SK-N-SH treated with all-trans-retinoic acid at 6 μM for 48 hours (cell line): Measurements from ENCODE around the gene SLC25A41.

Source experiments
- OSR1 ChIP-seq: fragments of 250-450 bp; sonication (Bioruptor Pico); IDR thresholded peaks from 2 replicates; pipeline ENCODE4 v1.8.0; 2022; ENCODE audit warnings: moderate library complexity, mild to moderate bottlenecking, inconsistent platforms
- TOX ChIP-seq: fragments of 250-450 bp; sonication (Bioruptor Pico); IDR thresholded peaks from 2 replicates; pipeline ENCODE4 v1.8.0; 2021; ENCODE audit warnings: mild to moderate bottlenecking, moderate library complexity, borderline replicate concordance
- ZC3H10 ChIP-seq: fragments of 250-450 bp; sonication (Bioruptor Pico); IDR thresholded peaks from 2 replicates; pipeline ENCODE4 v1.5.1; 2021; ENCODE audit warnings: mild to moderate bottlenecking, moderate library complexity
- ZFP3 ChIP-seq: fragments of 250-450 bp; sonication (Bioruptor Pico); IDR thresholded peaks from 2 replicates; pipeline ENCODE4 v1.5.0; 2020; ENCODE audit warnings: mild to moderate bottlenecking, moderate library complexity
- ZFP30 ChIP-seq: fragments of 450-650 bp; formaldehyde crosslinking; IDR thresholded peaks from 2 replicates; pipeline ENCODE4 v1.5.0; 2022; ENCODE audit warnings: mild to moderate bottlenecking, moderate library complexity
- ZNF70 ChIP-seq: fragments of 450-650 bp; formaldehyde crosslinking; IDR thresholded peaks from 2 replicates; pipeline ENCODE4 v1.5.0; 2020; ENCODE audit warnings: mild to moderate bottlenecking, moderate library complexity

DNA sequence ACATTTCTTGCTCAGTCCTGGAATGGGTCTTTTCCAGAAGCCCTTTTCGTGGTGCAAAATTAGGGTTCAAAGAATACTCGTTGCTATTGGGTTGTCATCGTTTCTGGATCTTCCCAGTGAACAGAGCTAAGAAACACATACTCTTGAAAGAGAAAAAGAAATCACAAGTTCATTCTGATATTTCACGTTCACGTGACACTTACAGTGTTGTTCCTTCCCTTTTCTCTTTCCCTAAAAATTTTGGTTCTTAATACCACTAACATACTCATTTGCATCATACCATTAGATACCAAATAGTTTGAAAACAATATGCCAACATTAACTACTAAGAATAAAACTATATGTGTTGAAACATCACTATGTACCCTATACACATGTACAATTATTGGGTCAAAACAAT, 27.2 kb downstream of the SLC25A41 start:
- TF ChIP-seq ZFP30 (CRISPR knock-in tag) (no peak), ZNF70 (CRISPR knock-in tag) (no peak), ZFP3 (CRISPR knock-in tag) (no peak), ZC3H10 (CRISPR knock-in tag) (no peak), TOX (no peak), OSR1 (CRISPR knock-in tag) (no peak)
